NCI-H69 (cell line): ENCODE results near the gene FILIP1.
A peak's percentile ranks its signal among the peaks of the same experiment; 100 is the strongest.

Source experiments
- DNase-seq: peaks from one replicate; lab custom pipeline; 2025; lab: John Stamatoyannopoulos, UW

The FILIP1 gene

GRCh38 chr6:75379536-75379935, 114.1 kb downstream of the FILIP1 start:
- DNase-seq: no peak

- DNase-seq: no peak
Measured at GRCh38 chr6:75378101-75378500, 115.5 kb downstream of the FILIP1 start.

GRCh38 chr6:75377386-75377785, 116.2 kb downstream of the FILIP1 start:
- DNase-seq: peak; percentile 62

- peak; percentile 72 for DNase-seq
Measured at GRCh38 chr6:75376347-75377024, 117.1 kb downstream of the FILIP1 start.

GRCh38 chr6:75374961-75375400, 118.6 kb downstream of the FILIP1 start:
- DNase-seq: peak; percentile 18

- no peak for DNase-seq
Measured at GRCh38 chr6:75372884-75373283, 120.7 kb downstream of the FILIP1 start.

- DNase-seq: peak; percentile 25
Measured at GRCh38 chr6:75370011-75370410, 123.6 kb downstream of the FILIP1 start.

- DNase-seq: no peak
Measured at GRCh38 chr6:75368864-75369402, 124.7 kb downstream of the FILIP1 start.

- peak; percentile 76 for DNase-seq
Measured at GRCh38 chr6:75368151-75368779, 125.3 kb downstream of the FILIP1 start.

GRCh38 chr6:75363304-75363703, 130.3 kb downstream of the FILIP1 start:
- DNase-seq: peak; percentile 7

GRCh38 chr6:75353644-75354043, 140.0 kb downstream of the FILIP1 start:
- DNase-seq: no peak

- DNase-seq: peak; percentile 95
Measured at GRCh38 chr6:75351570-75351969, 142.0 kb downstream of the FILIP1 start.

GRCh38 chr6:75350808-75351207, 142.8 kb downstream of the FILIP1 start:
- DNase-seq: peak; percentile 55

GRCh38 chr6:75350156-75350555, 143.4 kb downstream of the FILIP1 start:
- no peak for DNase-seq

- DNase-seq: peak; percentile 85
Measured at GRCh38 chr6:75349262-75349984, 144.2 kb downstream of the FILIP1 start.

GRCh38 chr6:75348882-75349261, 144.7 kb downstream of the FILIP1 start:
- DNase-seq: no peak

GRCh38 chr6:75347898-75348610, 145.5 kb downstream of the FILIP1 start:
- no peak for DNase-seq

- DNase-seq: peak; percentile 62
Measured at GRCh38 chr6:75345413-75345812, 148.2 kb downstream of the FILIP1 start.

GRCh38 chr6:75344455-75344854, 149.1 kb downstream of the FILIP1 start:
- no peak for DNase-seq

GRCh38 chr6:75344021-75344420, 149.6 kb downstream of the FILIP1 start:
- DNase-seq: no peak

GRCh38 chr6:75337835-75338580, 155.6 kb downstream of the FILIP1 start:
- DNase-seq: no peak
